ACC112 (cell line): ENCODE data around the gene LBX1.

Source experiments
- H2AFZ ChIP-seq: fragments of 200-600 bp; sonication (generic); one replicate; pipeline ENCODE4 v1.6.0; 2017; ENCODE audit warnings: antibody characterized with exemption, low read length; ENCODE audit not compliant: unreplicated experiment
- H3K27ac ChIP-seq: fragments of 200-600 bp; sonication (generic); 2 replicates; pipeline ENCODE4 v1.5.1; 2014; ENCODE audit warnings: low read depth, mild to moderate bottlenecking, antibody characterized with exemption, low read length, moderate library complexity
- H3K27me3 ChIP-seq: fragments of 200-600 bp; sonication (generic); 2 replicates; pipeline ENCODE4 v1.6.1; 2014; ENCODE audit warnings: mild to moderate bottlenecking, antibody characterized with exemption, low read length, moderate library complexity, mixed read lengths; ENCODE audit not compliant: insufficient read depth
- H3K36me3 ChIP-seq: fragments of 200-600 bp; sonication (generic); 2 replicates; pipeline ENCODE4 v1.6.1; 2016; ENCODE audit warnings: mild to moderate bottlenecking, antibody characterized with exemption, low read length, moderate library complexity, mixed read lengths; ENCODE audit not compliant: insufficient read depth
- H3K4me1 ChIP-seq: fragments of 200-600 bp; sonication (generic); one replicate; pipeline ENCODE4 v1.6.1; 2016; ENCODE audit warnings: low read length, mixed read lengths; ENCODE audit not compliant: insufficient read depth, unreplicated experiment, control insufficient read depth
- H3K4me3 ChIP-seq: fragments of 200-600 bp; sonication (generic); 2 replicates; pipeline ENCODE4 v1.5.1; 2014; ENCODE audit warnings: mild to moderate bottlenecking, low read depth, low read length
- H3K79me2 ChIP-seq: fragments of 200-600 bp; sonication (generic); one replicate; pipeline ENCODE4 v1.6.0; 2016; ENCODE audit warnings: low read length; ENCODE audit not compliant: control insufficient read depth, unreplicated experiment, insufficient read depth

LBX1 gene, protein sequence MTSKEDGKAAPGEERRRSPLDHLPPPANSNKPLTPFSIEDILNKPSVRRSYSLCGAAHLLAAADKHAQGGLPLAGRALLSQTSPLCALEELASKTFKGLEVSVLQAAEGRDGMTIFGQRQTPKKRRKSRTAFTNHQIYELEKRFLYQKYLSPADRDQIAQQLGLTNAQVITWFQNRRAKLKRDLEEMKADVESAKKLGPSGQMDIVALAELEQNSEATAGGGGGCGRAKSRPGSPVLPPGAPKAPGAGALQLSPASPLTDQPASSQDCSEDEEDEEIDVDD

DNA sequence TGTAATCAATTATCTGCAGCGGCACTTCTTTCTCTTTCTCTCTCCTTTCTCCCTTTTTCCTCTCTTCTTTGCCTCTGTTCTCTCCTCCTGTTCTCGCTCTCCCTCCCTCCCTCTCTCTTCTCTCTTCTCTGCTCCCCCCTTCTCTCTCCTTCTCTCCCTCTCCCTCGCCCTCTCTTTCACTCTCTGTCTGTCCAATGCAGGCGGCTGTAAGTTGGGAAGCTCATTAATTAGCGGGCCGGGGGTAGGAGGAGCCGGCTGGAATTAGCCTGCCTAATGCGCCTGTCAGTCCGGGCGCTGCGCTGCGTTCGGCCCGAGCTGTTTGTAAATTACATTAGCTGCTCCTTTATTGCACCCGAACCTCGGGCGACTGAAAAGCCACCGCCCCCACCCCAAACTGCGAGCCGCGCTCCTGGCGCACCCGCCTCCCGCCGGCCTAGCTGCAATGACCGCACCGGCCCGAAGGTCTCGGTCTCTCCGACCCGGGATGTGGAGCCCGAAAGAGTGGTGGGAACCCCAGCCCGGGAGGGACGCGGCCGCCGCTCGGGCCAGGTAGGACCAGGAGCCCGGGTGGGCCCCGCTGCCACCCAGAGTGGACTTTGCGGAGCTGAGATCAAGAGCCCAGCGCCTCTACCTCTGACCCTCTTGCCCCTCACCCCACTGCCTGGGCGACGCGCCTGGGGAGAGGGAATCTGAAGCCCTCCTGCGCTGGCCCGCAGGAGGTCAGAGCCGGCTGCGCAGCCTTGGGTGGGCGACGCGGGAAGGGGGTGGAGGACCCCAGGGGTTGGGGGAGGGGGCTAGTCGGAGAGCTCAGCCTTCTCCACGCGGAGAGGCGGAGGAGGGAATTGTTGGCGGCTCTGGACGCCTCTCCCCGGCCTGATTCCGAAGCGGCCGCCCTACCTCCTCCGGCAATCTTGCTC is at the start of gene LBX1:
LBX1 (minus strand) TSS at position 198 of the 917 bp plus-strand sequence. CDS start 648 bp downstream, outside the sequence.
- H3K4me1 ChIP-seq = peaks cover 5% of the 10 kb centered on the region
- H3K36me3 ChIP-seq = no peaks in the 10 kb centered on the region
- no peak within 1 kb of the TSS for H2AFZ ChIP-seq
- peak within 1 kb of the TSS; percentile 51 for H3K4me3 ChIP-seq
- H3K27me3 ChIP-seq = peaks cover 100% of the 10 kb centered on the region
- no peak within 1 kb of the TSS for H3K27ac ChIP-seq
- no peaks in the 10 kb centered on the region for H3K79me2 ChIP-seq

DNA sequence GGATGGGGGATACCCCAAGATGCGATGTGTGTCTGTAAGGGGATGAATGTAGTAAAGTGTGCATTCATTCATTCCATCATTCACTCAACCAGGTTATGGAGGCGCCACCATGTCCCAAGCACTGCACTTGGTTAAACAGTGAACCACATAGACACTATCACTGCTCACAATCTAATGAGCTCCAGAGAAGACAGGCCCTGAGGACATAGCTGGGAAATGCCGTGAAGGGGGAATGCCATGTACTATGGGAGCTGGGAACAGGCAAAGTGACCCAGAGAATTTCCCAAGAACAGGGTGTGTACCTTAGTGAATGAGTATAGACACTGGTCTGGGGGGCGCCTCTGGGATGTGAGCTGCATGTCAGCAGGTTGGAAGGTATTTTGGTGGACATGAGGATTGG is 44.5 kb upstream of the LBX1 start:
- H3K4me3 ChIP-seq = no peak overlapping the region
- H2AFZ ChIP-seq = no peak overlapping the region
- H3K27me3 ChIP-seq = 0 out of 2 replicates have a peak, but pooled peaks cover 4% of the 10 kb centered on the region
- no peaks in the 10 kb centered on the region for H3K4me1 ChIP-seq
- no peaks in the 10 kb centered on the region for H3K79me2 ChIP-seq
- H3K27ac ChIP-seq = no peak overlapping the region
- H3K36me3 ChIP-seq = no peaks in the 10 kb centered on the region

DNA sequence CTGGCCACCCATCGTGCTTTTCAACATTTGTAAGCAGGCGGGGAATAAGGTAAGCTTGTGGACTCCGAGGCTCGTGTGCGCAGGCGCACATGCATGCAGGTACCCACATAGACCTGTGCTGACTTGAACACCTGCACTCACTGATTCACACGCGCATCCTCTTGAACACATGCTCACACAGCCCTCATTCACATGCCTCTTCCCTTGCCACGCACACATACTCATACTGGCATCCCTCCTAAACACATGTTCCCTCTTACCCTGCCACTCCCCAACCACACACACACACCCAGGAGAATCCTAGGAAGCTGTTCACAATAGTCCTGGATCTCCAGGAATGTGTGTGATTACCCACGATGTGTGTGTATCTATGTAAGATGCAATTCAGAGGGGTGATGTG is 44.1 kb upstream of the LBX1 start:
- no peak overlapping the region for H2AFZ ChIP-seq
- no peak overlapping the region for H3K4me3 ChIP-seq
- 0 out of 2 replicates have a peak, but pooled peaks cover 4% of the 10 kb centered on the region for H3K27me3 ChIP-seq
- no peaks in the 10 kb centered on the region for H3K4me1 ChIP-seq
- H3K79me2 ChIP-seq = no peaks in the 10 kb centered on the region
- H3K27ac ChIP-seq = no peak overlapping the region
- no peaks in the 10 kb centered on the region for H3K36me3 ChIP-seq

DNA sequence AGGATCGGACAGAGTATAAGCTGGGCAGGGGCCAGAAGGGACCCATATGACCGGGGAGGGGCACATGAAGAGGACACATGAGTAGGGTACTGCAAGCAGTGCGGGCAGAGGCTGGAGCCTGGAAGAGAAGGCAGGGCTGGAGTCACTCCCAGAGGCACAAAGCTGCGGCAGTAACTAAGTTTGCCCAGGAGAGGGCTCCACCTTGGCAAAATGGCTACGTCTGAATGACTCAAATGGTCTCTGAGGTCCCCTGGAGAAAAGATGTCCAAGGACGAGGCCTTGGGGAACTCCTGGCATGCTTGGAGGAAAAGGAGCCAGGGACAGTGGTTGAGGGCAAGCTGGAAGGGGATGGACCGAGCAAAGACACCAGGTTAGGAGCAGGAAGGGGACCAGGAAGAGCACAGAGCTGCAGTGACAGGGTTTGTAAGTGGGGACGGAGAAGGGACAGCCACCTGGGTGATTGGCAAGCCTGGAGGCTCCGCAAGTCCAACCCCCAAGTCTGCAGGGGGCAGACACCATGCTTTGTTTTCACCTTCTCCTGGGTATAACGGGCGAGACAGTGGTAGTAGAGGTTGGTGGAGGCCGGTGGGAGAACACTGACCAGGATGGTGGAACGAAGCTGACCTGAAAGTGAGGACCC is 43.1 kb upstream of the LBX1 start:
- Histone ChIP-seq H3K36me3 (no peaks in the 10 kb centered on the region), H3K27me3 (0 out of 2 replicates have a peak, but pooled peaks cover 4% of the 10 kb centered on the region), H2AFZ (no peak overlapping the region), H3K4me3 (no peak overlapping the region), H3K27ac (no peak overlapping the region), H3K4me1 (no peaks in the 10 kb centered on the region), H3K79me2 (no peaks in the 10 kb centered on the region)

DNA sequence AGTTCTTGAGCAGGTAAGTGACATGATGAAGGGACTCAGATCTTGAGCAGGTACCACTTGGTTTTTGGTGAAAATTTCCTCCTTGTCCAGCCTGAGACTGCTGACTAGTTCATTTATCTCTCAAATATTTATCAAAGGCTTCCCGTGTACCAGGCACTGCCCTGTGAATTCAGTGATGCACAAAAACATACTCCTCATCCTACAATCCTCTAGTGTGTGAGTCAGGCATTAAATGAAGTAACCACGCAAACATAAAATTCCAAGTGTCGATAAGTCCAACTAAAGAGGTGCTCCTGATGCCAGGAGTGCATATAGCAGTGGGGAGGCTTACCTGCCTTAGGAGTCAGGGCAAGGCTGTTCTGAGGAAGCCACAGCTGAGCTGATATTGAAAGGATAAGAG is 41.5 kb upstream of the LBX1 start:
- H3K27me3 ChIP-seq = no peaks in the 10 kb centered on the region
- H3K79me2 ChIP-seq = no peaks in the 10 kb centered on the region
- no peak overlapping the region for H2AFZ ChIP-seq
- H3K27ac ChIP-seq = no peak overlapping the region
- H3K36me3 ChIP-seq = no peaks in the 10 kb centered on the region
- no peak overlapping the region for H3K4me3 ChIP-seq
- no peaks in the 10 kb centered on the region for H3K4me1 ChIP-seq

DNA sequence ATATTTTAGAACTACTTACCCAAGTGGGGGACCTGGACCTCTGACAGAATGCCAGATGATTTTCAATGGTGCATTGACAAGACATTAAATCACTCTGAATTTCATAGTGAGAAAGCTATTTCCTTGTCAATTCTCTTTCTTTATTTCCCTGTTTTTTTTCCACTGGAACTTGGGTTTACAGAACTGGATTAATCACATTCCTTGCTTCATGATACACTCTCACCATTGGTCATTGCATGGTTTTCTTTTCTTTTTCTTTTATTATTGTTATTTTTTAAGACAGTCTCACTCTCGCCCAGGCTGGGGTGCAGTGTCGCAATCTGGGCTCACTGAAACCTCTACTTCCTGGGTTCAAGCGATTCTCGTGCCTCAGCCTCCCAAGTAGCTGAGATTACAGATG is 38.5 kb upstream of the LBX1 start:
- H3K4me1 ChIP-seq = no peaks in the 10 kb centered on the region
- H3K27ac ChIP-seq = no peak overlapping the region
- peaks cover 12% of the 10 kb centered on the region for H3K27me3 ChIP-seq
- H3K79me2 ChIP-seq = no peaks in the 10 kb centered on the region
- H3K4me3 ChIP-seq = no peak overlapping the region
- no peaks in the 10 kb centered on the region for H3K36me3 ChIP-seq
- no peak overlapping the region for H2AFZ ChIP-seq

DNA sequence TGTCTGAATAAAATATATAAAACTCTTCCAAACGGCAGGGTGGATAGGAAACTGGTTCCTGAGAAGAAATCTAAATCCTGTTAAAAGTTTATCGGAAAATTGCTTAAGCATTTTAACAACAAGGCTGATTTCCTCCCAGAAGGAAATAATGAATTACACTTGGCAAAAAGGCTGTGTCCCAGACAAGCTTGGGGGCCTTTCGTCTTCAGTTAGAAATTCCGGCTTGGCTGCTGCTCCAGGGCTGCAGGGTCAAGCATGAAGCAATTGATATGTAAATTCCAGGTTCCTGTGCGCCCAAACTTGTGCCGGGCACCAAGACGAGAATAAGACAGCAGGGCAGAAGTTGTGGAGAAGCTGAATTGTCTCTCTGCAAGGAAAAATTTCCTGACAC is 38.0 kb upstream of the LBX1 start:
- no peaks in the 10 kb centered on the region for H3K36me3 ChIP-seq
- H2AFZ ChIP-seq = no peak overlapping the region
- H3K4me3 ChIP-seq = no peak overlapping the region
- H3K79me2 ChIP-seq = no peaks in the 10 kb centered on the region
- no peak overlapping the region for H3K27ac ChIP-seq
- peaks cover 17% of the 10 kb centered on the region for H3K27me3 ChIP-seq
- H3K4me1 ChIP-seq = no peaks in the 10 kb centered on the region

DNA sequence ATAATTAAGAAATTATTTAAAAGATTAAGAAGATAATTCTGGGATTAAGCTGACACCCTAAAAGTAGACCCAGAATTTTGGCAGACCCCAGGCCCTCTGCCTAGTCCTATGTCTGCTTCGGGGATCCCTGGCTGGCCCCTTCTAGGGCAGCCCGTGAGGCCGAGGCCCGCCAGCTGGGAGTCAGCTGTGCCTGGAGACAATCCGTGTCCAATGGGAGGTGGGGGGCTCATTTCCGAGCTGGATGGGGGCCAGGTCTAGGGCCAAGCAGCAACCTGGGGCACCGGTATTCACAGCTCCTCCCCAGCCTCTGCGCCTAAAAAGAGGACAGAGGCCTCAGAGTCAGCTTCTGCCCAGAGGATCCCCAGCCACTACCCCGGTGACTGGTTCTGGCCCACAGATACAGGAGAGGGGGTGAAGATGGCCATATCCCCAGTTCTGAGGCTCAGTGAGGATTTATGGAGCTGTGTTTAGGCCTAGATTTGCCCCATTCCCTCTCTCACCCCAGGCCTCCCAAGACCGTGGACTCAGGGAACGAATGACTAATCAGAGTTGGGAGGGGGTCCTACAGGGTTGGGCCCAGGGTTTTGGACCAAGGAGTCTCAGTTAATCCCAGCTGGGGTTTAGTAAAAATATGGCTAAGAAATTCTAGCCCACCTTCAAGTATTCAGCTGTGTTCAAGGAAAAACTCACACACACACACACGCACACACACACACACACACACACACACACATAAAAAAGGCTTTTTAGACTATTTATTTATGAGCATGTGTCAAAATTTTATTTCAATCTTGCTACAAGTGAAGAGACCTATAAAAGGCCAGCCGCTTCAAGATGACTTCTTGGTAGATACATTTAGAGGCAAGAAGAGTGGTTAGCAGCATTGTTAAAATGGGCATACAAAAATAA is 37.4 kb upstream of the LBX1 start:
- Histone ChIP-seq H3K27ac (no peak overlapping the region), H3K27me3 (peaks cover 21% of the 10 kb centered on the region), H2AFZ (no peak overlapping the region), H3K4me3 (no peak overlapping the region), H3K79me2 (no peaks in the 10 kb centered on the region), H3K36me3 (no peaks in the 10 kb centered on the region), H3K4me1 (no peaks in the 10 kb centered on the region)

DNA sequence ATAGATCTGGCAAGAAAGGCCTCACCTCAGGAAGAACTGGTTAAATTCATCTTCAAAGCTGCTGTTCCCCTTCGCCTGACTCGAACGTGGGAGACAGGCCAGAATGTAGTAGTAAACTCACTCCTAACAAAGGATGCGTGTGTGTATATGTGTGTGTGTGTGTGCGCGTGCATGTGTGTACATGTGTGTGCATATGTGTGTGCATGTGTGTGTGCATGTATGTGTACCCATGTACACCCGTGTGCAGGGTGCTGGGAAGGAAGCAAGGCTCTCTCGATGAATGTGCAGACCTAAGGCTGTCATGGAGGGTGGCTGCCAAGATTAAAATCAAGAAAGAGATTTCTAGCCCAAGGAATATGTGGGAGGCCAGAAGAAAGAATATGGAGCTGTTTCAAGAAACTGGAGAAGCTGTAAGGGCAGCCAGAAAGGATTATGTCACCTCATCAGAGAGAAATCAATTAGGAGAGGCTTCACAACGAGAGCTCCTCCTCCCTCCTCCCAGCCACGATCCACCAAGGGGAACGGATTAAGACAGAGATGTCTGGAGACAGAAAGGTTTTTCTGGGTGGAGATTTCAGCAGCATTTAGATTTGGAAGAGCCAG is 34.0 kb upstream of the LBX1 start:
- Histone ChIP-seq H3K36me3 (no peaks in the 10 kb centered on the region), H2AFZ (no peak overlapping the region), H3K4me3 (no peak overlapping the region), H3K27me3 (peaks cover 39% of the 10 kb centered on the region), H3K4me1 (no peaks in the 10 kb centered on the region), H3K79me2 (no peaks in the 10 kb centered on the region), H3K27ac (no peak overlapping the region)
